ENCODE results near the gene SLIT3.

The SLIT3 gene

GRCh38 chr5:169157064-169157463, 143.9 kb downstream of the SLIT3 start:
- Histone ChIP-seq H2AFZ (ENCODE audit: low read depth, low read length, severe bottlenecking) (no peak overlapping the region), H3K4me2 (ENCODE audit: low read depth, low read length, poor library complexity, severe bottlenecking) (no peak overlapping the region), H3K4me3 (ENCODE audit: insufficient read depth, low read length, poor library complexity, severe bottlenecking) (no peak overlapping the region), H3K36me3 (ENCODE audit: low read length) (no peaks in the 10 kb centered on the region), H3K9me2 (replicated peaks; ENCODE audit: insufficient read depth, low read length) (no peaks in the 10 kb centered on the region), H4K20me1 (ENCODE audit: low read depth, low read length) (no peaks in the 10 kb centered on the region), H3K79me2 (ENCODE audit: insufficient read depth, low read length) (no peaks in the 10 kb centered on the region), H3K27me3 (ENCODE audit: low read length) (no peaks in the 10 kb centered on the region), H3K27ac (ENCODE audit: low read depth, low read length) (no peak overlapping the region), H3F3A (ENCODE audit: insufficient read depth) (no peaks in the 10 kb centered on the region), H3K9me3 (ENCODE audit: insufficient read depth, low read length) (no peaks in the 10 kb centered on the region), H3K9ac (ENCODE audit: low read length) (no peak overlapping the region)
- TF ChIP-seq EZH2phosphoT487 (conservative IDR thresholded peaks at IDR 0.05; ENCODE audit: low read length) (no peak), CTCF (IDR thresholded peaks at IDR 0.05; ENCODE audit: insufficient read depth, low read length, poor library complexity, severe bottlenecking) (no peak)

GRCh38 chr5:169154679-169155078, 146.3 kb downstream of the SLIT3 start:
- no peaks in the 10 kb centered on the region for H3K9me2 ChIP-seq (replicated peaks; ENCODE audit: insufficient read depth, low read length)
- H3K9ac ChIP-seq (ENCODE audit: low read length) = no peak overlapping the region
- no peaks in the 10 kb centered on the region for H3K36me3 ChIP-seq (ENCODE audit: low read length)
- no peaks in the 10 kb centered on the region for H3F3A ChIP-seq (ENCODE audit: insufficient read depth)
- no peaks in the 10 kb centered on the region for H3K9me3 ChIP-seq (ENCODE audit: insufficient read depth, low read length)
- no peaks in the 10 kb centered on the region for H3K79me2 ChIP-seq (ENCODE audit: insufficient read depth, low read length)
- H3K4me2 ChIP-seq (ENCODE audit: low read depth, low read length, poor library complexity, severe bottlenecking) = no peak overlapping the region
- H3K27me3 ChIP-seq (ENCODE audit: low read length) = no peaks in the 10 kb centered on the region
- no peak overlapping the region for H3K4me3 ChIP-seq (ENCODE audit: insufficient read depth, low read length, poor library complexity, severe bottlenecking)
- no peak overlapping the region for H3K27ac ChIP-seq (ENCODE audit: low read depth, low read length)
- TF ChIP-seq CTCF (IDR thresholded peaks at IDR 0.05; ENCODE audit: insufficient read depth, low read length, poor library complexity, severe bottlenecking) (no peak), EZH2phosphoT487 (conservative IDR thresholded peaks at IDR 0.05; ENCODE audit: low read length) (no peak)
- H4K20me1 ChIP-seq (ENCODE audit: low read depth, low read length) = no peaks in the 10 kb centered on the region
- no peak overlapping the region for H2AFZ ChIP-seq (ENCODE audit: low read depth, low read length, severe bottlenecking)

- Histone ChIP-seq H3K9me2 (replicated peaks; ENCODE audit: insufficient read depth, low read length) (no peaks in the 10 kb centered on the region), H2AFZ (ENCODE audit: low read depth, low read length, severe bottlenecking) (no peak overlapping the region), H3K36me3 (ENCODE audit: low read length) (no peaks in the 10 kb centered on the region), H3K27ac (ENCODE audit: low read depth, low read length) (no peak overlapping the region), H3K9ac (ENCODE audit: low read length) (no peak overlapping the region), H3F3A (ENCODE audit: insufficient read depth) (no peaks in the 10 kb centered on the region), H3K4me3 (ENCODE audit: insufficient read depth, low read length, poor library complexity, severe bottlenecking) (no peak overlapping the region), H3K9me3 (ENCODE audit: insufficient read depth, low read length) (no peaks in the 10 kb centered on the region), H3K27me3 (ENCODE audit: low read length) (no peaks in the 10 kb centered on the region), H3K4me2 (ENCODE audit: low read depth, low read length, poor library complexity, severe bottlenecking) (no peak overlapping the region), H3K79me2 (ENCODE audit: insufficient read depth, low read length) (no peaks in the 10 kb centered on the region), H4K20me1 (ENCODE audit: low read depth, low read length) (no peaks in the 10 kb centered on the region)
- TF ChIP-seq EZH2phosphoT487 (conservative IDR thresholded peaks at IDR 0.05; ENCODE audit: low read length) (no peak), CTCF (IDR thresholded peaks at IDR 0.05; ENCODE audit: insufficient read depth, low read length, poor library complexity, severe bottlenecking) (no peak)
Observed at GRCh38 chr5:169153405-169153804, 147.5 kb downstream of the SLIT3 start.

Data from SU-DHL-6 (cell line).